Left ventricle myocardium superior (tissue), 1 donor: ENCODE results near the gene RFX3. TPM values are rescaled to one million over a fixed set of nuclear protein-coding genes. Genes with fewer than 3 reads are reported as not detected.

Experiments used
- ATAC-seq: fragments of 200-7000 bp; cut with Tn5 transposase; one replicate; pipeline ENCODE4 v1.9.1; 2020; ENCODE audit warnings: mild to moderate bottlenecking, moderate library complexity
- DNase-seq: peaks from one replicate; pipeline ENCODE4 v3.0.0-alpha.2; 2020
- intact Hi-C: fragments of 100-400 bp; cut with micrococcal nuclease; formaldehyde crosslinking; loops from one replicate; pipeline ENCODE4 v1.11.0; 2022
- total RNA-seq: library from RNA; stranded (reverse); fragmentation: NEBNext Ultra II Directional; extraction: Animal tissue kit (Norgen Biotek cat#: 25700); gene quantifications from one replicate; pipeline ENCODE4 v1.2.1, GENCODE V29; 2021
- donor health status: DM: no; HTN: yes; CAD: no; lungs with severe emphysema.

The RFX3 gene
- total RNA-seq, 1 donor from 2014 or later, result 3.0 TPM

DNA sequence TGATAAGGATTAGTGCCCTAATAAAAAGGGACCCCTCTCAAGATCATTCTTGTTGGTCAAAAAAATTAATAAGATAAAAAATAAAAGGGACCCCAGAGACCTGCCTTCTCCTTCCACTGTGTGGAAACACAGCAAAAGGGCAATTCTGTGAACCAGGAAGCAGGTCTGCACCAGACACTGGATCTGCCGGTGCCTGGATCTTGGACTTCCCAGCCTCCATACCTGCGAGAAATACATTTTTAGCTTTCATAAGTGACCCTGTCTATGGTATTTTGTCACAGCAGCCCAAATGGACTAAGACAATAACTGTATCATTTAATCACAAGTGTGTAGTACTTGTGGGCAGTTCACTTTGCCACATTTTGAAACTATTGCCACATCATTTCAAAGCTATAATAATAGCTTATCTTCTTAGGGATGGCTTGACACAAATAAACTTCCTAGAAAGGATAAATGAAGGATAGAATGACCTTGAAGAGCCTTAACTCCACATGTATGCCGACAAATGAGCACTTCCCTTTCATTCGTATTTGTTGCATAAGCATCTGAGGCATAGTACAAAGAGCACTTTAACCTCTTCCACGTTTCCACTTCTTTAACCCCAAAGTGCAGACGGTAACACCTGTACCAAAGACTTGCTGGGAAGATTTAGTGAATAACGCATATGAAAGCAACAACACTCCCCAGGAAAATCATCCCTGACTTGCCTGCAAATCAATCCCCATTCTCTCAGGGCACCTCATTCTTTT, 336.5 kb downstream of the RFX3 start:
- no peak for DNase-seq
- no peak for ATAC-seq
- intact Hi-C loops, result no loop called here

DNA sequence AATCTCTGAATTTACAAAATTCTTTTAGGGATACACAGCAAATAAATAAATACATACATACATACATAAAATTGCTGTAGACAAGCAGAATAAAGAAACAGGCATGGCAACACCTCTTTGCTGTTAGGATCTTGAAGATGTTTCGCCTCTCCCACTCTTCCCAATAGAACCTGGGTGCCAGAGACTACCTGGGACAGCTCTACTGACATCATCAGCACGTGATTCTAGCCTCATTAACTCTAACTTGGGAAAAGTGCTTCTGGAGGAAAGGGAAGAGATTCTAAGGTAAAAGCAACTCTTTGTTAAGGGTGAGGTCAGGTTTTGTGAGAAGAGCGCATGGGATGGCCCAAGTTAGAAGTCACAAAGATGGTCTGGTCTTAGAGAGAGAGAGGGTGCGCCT, 339.1 kb downstream of the RFX3 start:
- no peak for ATAC-seq
- intact Hi-C loops, result no loop called here
- no peak for DNase-seq

- peak; percentile 38 for ATAC-seq
- intact Hi-C loops, result no loop called here
- DNase-seq, result no peak
Observed at GRCh38 chr9:3181049-3181953, 344.5 kb downstream of the RFX3 start.

DNA sequence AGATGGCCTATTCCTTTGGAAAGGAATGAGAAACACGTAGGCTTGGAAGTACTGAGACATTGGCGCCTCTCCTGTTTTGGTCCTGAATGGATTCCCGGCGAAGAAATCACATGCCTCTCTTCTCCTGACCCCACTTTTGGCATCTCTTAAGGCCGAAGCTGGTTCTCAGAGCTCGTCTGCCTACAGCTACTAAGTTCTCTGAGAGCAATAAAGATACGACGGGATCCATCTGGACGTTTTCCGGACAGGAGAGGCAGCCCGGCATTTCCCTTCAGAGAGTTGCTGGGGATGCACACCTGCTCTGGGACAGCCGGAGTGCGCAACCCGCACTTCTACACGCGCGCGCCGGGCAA, 345.1 kb downstream of the RFX3 start:
- intact Hi-C loops, result no loop called here
- ATAC-seq (no peak), DNase-seq (no peak)

GRCh38 chr9:3179711-3180110, 346.1 kb downstream of the RFX3 start:
- intact Hi-C loops, result no loop called here
- ATAC-seq, result no peak
- no peak for DNase-seq

DNA sequence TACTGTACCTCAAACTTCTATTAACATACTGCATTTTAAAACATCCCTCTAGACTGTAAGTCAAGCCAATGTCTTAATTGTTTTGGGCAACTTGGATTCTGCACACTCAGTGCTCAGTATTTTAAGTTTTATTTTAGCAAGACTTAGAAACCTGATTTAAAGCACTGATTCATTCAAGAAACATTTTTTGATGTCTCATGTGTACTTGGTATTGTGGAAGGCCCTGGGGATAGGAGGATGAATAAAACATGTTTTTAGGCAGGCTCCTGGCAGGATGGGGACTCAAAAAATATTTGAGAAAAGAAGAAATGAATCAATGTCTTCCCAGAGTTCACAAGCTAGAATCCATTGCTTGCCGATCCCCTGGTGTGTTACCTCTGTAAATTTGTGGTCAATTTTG, 347.9 kb downstream of the RFX3 start:
- DNase-seq (no peak), ATAC-seq (no peak)
- intact Hi-C loops, result no loop called here

GRCh38 chr9:3177146-3177761, 348.5 kb downstream of the RFX3 start:
- ATAC-seq (no peak), DNase-seq (no peak)
- intact Hi-C loops, result no loop called here

DNA sequence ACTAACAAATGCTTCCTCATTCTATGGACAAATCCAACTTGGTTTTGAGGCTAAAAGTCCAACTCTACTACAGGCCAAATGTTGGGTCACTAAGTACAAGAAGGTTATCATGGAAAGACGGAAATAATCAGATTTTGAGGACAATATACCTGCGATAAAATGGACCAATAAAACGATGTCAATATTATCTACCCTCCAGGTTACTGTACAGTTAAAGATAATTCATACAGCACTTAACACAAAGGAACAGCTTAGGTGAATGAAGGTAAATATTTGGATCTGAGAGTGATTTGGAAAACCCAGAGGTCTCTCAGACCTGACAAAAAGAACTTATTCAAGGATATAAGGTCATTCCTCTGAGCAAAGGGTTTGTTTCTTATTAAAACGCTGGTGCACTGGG, 352.4 kb downstream of the RFX3 start:
- DNase-seq, result no peak
- no peak for ATAC-seq
- intact Hi-C loops, result no loop called here

- intact Hi-C loops, result no loop called here
- no peak for ATAC-seq
- DNase-seq, result no peak
Observed at GRCh38 chr9:3170819-3171218, 355.0 kb downstream of the RFX3 start.
